HG03469 (cell line): ENCODE results near the gene SERTAD4.

ENCODE experiments used
- ATAC-seq: cut with Tn5 transposase; IDR thresholded peaks from one replicate; pipeline ENCODE4 v1.9.1; 2021; ENCODE audit warnings: mild to moderate bottlenecking, moderate library complexity, moderate number of reproducible peaks; ENCODE audit not compliant: unreplicated experiment

Gene SERTAD4

DNA sequence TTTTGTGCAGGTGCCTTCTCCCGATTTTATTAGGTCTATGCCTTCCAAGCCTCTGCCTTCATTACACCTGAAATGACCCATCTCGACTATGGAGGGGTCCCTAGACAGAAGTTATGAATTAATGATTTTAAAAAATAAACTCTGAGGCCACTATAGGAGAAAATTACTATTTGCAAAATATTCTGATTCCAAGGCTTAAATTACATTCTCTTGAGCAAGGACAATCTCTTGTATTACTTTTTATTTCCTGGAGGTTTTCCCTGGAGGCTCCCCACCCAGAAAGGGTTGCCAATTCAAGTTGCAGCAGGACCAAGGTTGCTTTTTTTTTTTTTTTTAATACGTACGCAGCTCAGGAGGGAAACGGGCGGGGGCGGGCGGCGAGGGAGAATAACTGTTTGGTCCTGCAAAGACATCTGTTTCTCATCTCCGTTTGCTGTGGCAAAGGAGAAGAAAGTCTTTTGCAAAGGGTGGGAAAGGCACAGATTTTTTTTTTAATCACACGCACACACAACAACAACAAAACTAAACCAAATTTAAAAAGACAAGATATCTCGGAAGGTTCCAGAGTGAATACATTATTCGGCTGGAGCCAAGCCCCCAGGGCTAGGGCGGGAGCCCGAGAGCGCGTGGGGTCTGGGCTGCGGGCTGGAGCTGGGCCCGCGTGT is 618 bp upstream of the SERTAD4 start:
- ATAC-seq = no peak

- ATAC-seq = no peak
These were observed 559 bp downstream of the SERTAD4 start for GRCh38 chr1:210233216-210233494.

GRCh38 chr1:210233495-210234328 is 1.1 kb downstream of the SERTAD4 start:
- no peak for ATAC-seq

- no peak for ATAC-seq
These were observed 1.7 kb downstream of the SERTAD4 start for GRCh38 chr1:210234329-210234757.

DNA sequence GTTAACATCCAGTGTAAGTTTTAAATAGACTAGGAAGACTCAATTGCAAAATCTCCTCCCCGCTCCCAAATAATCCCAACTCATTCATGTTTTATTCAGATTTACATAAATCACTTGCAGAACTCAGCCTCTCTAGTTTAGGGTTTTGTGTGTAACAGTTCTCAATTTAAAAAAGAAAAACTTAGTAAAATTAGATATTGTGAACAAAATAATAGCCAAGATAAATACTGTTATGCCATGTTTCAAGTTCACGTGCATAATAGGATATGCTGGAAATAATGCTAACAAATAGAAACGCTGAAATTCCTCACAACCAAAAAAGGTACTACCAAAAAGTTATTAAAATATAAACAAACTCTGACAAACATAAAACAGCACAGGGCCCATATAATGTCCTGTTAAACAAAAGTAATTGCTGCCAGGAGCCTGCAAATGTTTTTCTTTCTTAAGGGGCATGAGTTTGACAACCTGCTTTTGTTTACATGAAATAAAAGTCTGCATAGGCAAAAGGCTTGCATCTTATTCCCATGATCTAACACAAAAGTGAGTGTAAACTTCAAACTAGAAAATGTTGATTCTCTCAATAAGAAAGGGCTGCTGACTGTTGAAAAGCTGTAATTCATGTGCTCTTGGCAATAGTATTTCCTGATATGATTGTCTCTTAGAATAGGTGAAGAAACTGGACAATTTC is 2.9 kb downstream of the SERTAD4 start:
- ATAC-seq = no peak

- no peak for ATAC-seq
These were observed 3.8 kb downstream of the SERTAD4 start for GRCh38 chr1:210236386-210236839.

DNA sequence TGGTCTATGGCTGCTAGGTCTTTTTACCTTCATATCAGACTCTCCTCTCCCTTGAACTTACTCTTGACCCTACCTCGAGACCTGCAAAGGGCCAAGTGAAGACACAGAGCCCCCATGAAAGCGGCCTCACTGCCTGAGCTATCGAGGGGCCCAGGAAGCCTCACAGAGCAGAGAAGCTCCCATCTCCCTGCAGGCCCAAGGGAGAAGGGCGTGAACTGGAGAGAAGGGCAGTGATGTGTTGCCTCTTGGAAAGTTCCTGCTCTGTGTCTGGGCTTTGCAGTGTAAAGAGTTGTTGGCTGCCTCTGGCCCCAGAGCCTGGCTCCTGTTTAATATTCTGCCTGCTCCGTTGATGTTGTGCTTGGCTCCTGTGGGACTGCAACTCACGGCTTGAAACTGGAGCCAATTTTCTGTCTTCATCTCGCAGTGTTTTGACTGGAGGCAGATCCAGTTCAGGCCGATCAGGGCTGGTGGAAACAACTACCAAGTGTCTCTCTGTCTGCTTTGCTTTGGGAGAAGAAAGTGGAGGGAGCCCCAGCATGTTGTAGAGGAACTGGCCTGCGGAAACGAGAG is 4.3 kb downstream of the SERTAD4 start:
- no peak for ATAC-seq

DNA sequence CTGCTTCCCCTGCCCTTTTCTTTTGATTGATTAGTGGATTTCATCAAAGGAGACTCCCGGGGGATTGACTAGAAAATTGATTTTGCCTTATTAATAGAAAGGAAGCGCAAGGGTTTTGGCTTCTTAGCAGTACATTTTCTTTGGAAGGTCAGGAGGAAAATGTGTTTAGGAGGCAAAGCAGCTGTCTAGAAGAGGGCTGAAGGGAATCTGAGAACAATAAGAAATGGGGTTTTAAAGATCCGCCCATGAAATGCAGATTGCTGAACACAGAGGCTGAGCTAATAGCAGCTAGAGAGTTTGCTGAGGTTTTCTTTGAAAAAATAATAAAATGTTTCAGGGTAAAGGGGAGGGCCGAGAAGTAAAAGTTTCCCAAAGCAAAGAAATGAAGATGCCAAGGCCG is 4.9 kb downstream of the SERTAD4 start:
- no peak for ATAC-seq

- no peak for ATAC-seq
These were observed 5.4 kb downstream of the SERTAD4 start for GRCh38 chr1:210237981-210238380.

DNA sequence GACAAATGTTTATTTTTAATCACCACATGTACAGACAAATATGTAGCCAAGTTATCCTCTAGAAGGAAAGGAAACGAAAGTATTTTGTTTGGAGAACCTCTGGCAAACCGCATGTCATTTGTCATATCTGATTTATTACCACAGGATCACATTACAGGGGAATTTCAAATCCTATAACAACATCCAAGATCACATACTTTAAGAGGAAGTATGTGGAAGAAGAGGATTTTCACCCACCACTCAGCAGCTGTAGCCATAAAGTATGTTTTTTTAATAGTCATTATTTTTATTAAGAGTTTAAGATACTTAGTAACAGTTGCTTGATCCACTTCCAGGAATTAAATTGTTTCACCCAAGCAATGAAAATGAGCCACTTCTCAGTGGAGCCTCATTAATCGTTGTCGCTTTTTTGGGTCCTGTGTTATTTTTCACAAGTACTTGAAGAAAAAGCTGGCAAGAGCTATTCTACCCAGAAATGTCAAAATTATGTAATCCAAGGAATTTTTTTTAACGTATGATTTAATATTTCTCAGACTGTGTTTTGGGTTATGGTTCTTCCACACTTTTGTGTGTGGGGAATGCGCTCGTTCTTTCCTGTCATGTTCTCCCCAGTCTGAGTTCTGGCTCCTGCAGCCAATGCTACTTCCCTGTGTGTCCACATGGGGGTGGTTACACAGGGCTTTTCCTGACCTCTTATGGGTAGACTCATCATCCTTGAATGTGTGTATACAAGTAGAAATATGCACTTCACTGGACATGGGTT is 6.9 kb downstream of the SERTAD4 start:
- ATAC-seq = no peak

DNA sequence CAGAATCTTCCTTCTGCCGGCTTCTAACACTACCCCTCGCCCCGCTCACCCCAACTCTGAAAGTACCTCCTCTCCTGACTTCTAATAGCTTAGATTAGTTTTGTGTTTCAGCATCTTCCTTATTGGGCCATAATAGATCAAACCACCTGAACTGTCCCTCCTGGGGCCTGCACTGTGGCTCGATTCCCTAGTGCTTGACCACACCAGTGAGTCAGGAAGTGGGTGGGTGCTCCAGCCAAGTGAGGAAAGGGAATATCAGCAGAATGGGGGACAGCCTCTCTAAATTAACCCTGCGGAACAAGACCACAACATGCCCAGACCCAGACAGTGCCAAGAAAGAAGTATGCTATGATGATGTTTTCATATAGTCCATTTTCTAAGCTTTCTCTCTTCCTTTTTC is 8.5 kb downstream of the SERTAD4 start:
- no peak for ATAC-seq

GRCh38 chr1:210244746-210245367 is 12.3 kb downstream of the SERTAD4 start:
- no peak for ATAC-seq

- ATAC-seq = no peak
These were observed 13.9 kb downstream of the SERTAD4 start for GRCh38 chr1:210246447-210246846.

- no peak for ATAC-seq
These were observed 15.7 kb downstream of the SERTAD4 start for GRCh38 chr1:210248341-210248740.

- ATAC-seq = no peak
These were observed 18.0 kb downstream of the SERTAD4 start for GRCh38 chr1:210250665-210250997.

DNA sequence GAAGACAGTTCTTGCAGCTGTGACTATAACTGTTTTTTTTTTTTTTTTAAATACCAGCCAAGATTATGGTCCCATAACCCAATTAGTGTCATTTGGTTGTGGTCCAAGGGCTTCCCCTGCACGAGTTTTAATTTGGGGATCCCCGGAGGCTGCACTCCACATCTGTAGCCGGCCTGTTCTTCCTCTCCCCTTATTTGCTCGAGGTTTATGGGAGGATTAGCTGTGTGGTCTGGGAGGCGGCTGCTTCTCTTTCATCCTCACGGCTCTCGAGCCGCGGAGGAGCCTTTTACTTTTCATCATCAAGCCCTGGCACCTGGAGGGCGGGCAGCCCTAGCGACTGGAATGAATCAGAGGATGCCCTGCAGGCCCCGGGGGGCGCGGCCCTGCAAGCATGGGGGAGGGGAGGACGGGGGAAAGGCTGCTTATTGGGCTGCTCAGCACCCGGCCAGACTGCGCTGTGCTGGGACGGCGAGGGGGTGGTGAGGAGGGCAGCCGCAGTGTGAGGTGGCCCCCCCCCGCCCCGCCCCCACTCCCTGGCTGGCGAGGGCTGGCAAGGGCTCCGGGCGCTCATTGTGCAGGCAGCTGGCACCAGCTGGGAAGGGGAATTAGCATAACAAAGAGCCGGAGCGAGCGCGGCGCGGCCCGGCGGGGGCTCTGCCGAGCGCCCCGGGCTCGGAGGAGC is 18.5 kb downstream of the SERTAD4 start:
- ATAC-seq = no peak

DNA sequence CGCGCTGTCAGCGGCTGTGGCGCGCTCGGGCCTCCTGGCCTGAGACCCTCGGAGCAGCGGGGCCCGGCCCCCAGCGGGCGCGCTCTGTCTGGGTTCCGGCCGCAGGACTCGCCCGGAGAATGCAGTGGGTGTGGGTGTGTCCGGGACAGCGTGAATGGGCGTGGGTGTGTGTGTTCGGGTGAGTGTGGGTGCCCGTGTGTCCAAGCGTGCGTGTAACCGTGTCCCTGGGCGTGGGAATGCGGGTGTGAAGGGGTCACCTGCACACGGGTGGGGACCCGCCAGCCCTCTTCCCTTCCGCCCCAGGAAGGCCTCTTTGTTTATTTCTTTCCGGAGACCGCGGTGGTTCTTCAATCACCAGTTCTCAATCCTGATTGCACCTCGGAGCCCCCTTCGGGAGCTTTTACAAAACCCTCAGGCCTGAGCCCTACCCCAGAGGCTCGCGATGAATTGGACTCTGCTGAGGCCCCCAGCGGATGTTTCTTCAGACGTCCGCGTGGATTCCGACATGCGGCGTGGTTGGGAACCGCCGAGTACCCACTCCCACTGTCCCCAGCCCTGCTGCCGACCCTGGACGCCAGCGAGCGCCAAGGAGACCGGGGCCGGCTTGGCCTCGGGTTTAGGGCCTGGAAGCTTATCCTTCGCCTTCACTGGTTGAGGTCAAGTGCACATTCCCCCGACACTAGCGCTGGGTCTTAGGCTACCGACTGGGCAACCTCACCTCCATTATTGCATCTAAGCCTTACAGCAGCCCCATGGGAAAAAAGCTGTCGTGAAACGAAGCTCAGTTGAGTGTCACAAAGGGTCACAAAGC is 19.3 kb downstream of the SERTAD4 start:
- ATAC-seq = no peak

- no peak for ATAC-seq
These were observed 20.0 kb downstream of the SERTAD4 start for GRCh38 chr1:210252621-210253051.

- no peak for ATAC-seq
These were observed 21.7 kb downstream of the SERTAD4 start for GRCh38 chr1:210254298-210254697.
